ENCODE results near the gene HDAC4.

GRCh38 chr2:239397931-239398471 lies 2.8 kb downstream of the HDAC4 start:
- TF ChIP-seq CTCF (IDR thresholded peaks at IDR 0.05) (no peak), POLR2A (IDR thresholded peaks at IDR 0.05) (no peak), EP300 (IDR thresholded peaks at IDR 0.05) (no peak)

Data from tibial nerve (tissue), 4 donors.